Trophoblast cell (in vitro differentiated cells and primary cell): ENCODE measurements around the gene TBCK.
A peak's percentile ranks its signal among the peaks of the same experiment; 100 is the strongest.

ENCODE experiments used
- DNase-seq, 2 donors: peaks; one replicate each; pipeline ENCODE4 v3.0.0-alpha.2; 2016
- H2AFZ ChIP-seq: 2 replicates; pipeline ENCODE4 v1.6.1; 2013; ENCODE audit warnings: low read length, moderate library complexity, mild to moderate bottlenecking; ENCODE audit not compliant: insufficient read depth, poor library complexity
- H2AK5ac ChIP-seq: 2 replicates; pipeline ENCODE4 v1.6.1; 2013; ENCODE audit warnings: mild to moderate bottlenecking, low read length
- H2BK120ac ChIP-seq: 2 replicates; pipeline ENCODE4 v1.6.1; 2013; ENCODE audit warnings: low read length, mild to moderate bottlenecking, moderate library complexity; ENCODE audit not compliant: insufficient read depth, poor library complexity
- H2BK12ac ChIP-seq: 2 replicates; pipeline ENCODE4 v1.6.1; 2013; ENCODE audit warnings: mild to moderate bottlenecking, low read length, moderate library complexity
- H2BK5ac ChIP-seq: 2 replicates; pipeline ENCODE4 v1.6.1; 2013; ENCODE audit warnings: low read length, low read depth, moderate library complexity, mild to moderate bottlenecking; ENCODE audit not compliant: poor library complexity
- H3K14ac ChIP-seq: 2 replicates; pipeline ENCODE4 v1.6.1; 2013; ENCODE audit warnings: mild to moderate bottlenecking, low read length
- H3K18ac ChIP-seq: 2 replicates; pipeline ENCODE4 v1.6.1; 2013; ENCODE audit warnings: mild to moderate bottlenecking, low read length
- H3K23ac ChIP-seq: 2 replicates; pipeline ENCODE4 v1.6.1; 2013; ENCODE audit warnings: low read length
- H3K27ac ChIP-seq: 2 replicates; pipeline ENCODE4 v1.5.1; 2013; ENCODE audit warnings: low read depth, mild to moderate bottlenecking, inconsistent platforms, low read length, moderate library complexity
- H3K27me3 ChIP-seq: 2 replicates; pipeline ENCODE4 v1.6.1; 2013; ENCODE audit warnings: inconsistent platforms, mild to moderate bottlenecking, low read length, moderate library complexity; ENCODE audit not compliant: insufficient read depth
- H3K36me3 ChIP-seq, 2 experiments: 1 replicate in 1 of 2; 2 replicates in 1 of 2; pipeline ENCODE4 v1.6.1; 2013; ENCODE audit warnings: low read length in 2 of 2, mild to moderate bottlenecking in 2 of 2, moderate library complexity in 1 of 2; ENCODE audit not compliant: insufficient read depth in 2 of 2, control insufficient read depth in 1 of 2
- H3K4ac ChIP-seq: 2 replicates; pipeline ENCODE4 v1.6.1; 2013; ENCODE audit warnings: low read depth, mild to moderate bottlenecking, low read length, moderate library complexity
- H3K4me1 ChIP-seq, 2 experiments: 1 replicate in 1 of 2; 2 replicates in 1 of 2; pipeline ENCODE4 v1.6.1; 2013; ENCODE audit warnings: low read length in 2 of 2, mild to moderate bottlenecking in 2 of 2, moderate library complexity in 1 of 2; ENCODE audit not compliant: insufficient read depth in 2 of 2, control insufficient read depth in 1 of 2
- H3K4me2 ChIP-seq: 2 replicates; pipeline ENCODE4 v1.6.1; 2013; ENCODE audit warnings: inconsistent platforms, mild to moderate bottlenecking, low read length, moderate library complexity
- H3K4me3 ChIP-seq: 2 replicates; pipeline ENCODE4 v1.5.1; 2013; ENCODE audit warnings: mild to moderate bottlenecking, low read depth, low read length, inconsistent platforms
- H3K79me1 ChIP-seq: one replicate; pipeline ENCODE4 v1.6.1; 2013; ENCODE audit warnings: low read length
- H3K79me2 ChIP-seq: 2 replicates; pipeline ENCODE4 v1.6.1; 2013; ENCODE audit warnings: low read length, mild to moderate bottlenecking; ENCODE audit not compliant: control insufficient read depth, insufficient read depth, poor library complexity
- H3K9ac ChIP-seq: 2 replicates; pipeline ENCODE4 v1.6.1; 2013; ENCODE audit warnings: mild to moderate bottlenecking, low read length
- H3K9me3 ChIP-seq: 2 replicates; pipeline ENCODE4 v1.6.1; 2013; ENCODE audit warnings: low read depth, mild to moderate bottlenecking, control low read depth, inconsistent platforms, low read length; ENCODE audit not compliant: insufficient read depth
- H4K12ac ChIP-seq: 2 replicates; pipeline ENCODE4 v1.6.1; 2013; ENCODE audit warnings: low read depth, mild to moderate bottlenecking, low read length, moderate library complexity
- H4K8ac ChIP-seq: 2 replicates; pipeline ENCODE4 v1.6.1; 2013; ENCODE audit warnings: low read depth, mild to moderate bottlenecking, low read length, moderate library complexity
- H4K91ac ChIP-seq: one replicate; pipeline ENCODE4 v1.6.1; 2013; ENCODE audit warnings: low read depth, mild to moderate bottlenecking, low read length, moderate library complexity
- WGBS: extraction: QIAGEN DNeasy Blood & Tissue Kit; methylation state at CpG from one replicate; pipeline ENCODE4 v1.1.7; 2013; ENCODE audit warnings: missing lambda C conversion rate; ENCODE audit not compliant: insufficient read length, insufficient coverage; ENCODE audit errors: extremely low coverage; 5-methylcytosine and 5-hydroxymethylcytosine counted together

TBCK gene

GRCh38 chr4:106240699-106241098 is 75.3 kb downstream of the TBCK start:
- H3K23ac ChIP-seq: no peak overlapping the region
- no peak overlapping the region for H2BK120ac ChIP-seq
- H3K27ac ChIP-seq: no peak overlapping the region

DNA sequence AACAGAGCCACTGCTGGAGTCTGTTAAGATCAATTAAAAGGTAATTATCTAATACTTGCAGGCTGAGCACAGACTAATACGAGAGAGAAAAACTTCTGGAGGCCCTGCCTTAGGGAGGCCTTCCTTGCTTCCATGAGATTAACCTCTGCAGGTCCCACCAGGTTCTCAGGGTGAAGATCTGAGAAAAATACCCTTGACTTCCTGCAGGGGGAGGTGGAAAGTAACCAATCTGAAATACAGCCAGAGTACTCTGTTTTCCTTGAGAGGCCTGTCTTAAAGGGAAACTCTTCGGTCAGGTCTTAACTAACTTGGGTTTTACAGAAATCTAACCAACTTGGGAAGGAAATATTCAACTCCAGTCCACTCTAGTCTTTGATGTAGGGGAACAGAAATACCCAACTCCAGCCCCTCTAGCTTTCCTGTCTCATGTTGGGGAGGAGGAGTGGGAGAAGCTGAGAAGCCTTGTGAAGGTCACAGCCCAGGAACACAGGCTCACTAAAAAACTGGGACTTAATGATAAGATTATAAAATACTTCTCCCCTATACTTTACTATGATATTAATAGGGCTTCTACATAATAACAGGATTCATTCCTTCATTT is 77.1 kb downstream of the TBCK start:
- Histone ChIP-seq H2BK12ac (no peak overlapping the region), H3K23ac (no peak overlapping the region), H3K79me1 (no peaks in the 10 kb centered on the region), H3K4me1 (no peaks in the 10 kb centered on the region), H3K4me3 (no peak overlapping the region), H2AK5ac (no peak overlapping the region), H3K18ac (no peak overlapping the region), H3K79me2 (no peaks in the 10 kb centered on the region), H4K8ac (peak overlapping the region; percentile 54), H2BK5ac (no peak overlapping the region), H2BK120ac (no peak overlapping the region), H3K9me3 (no peaks in the 10 kb centered on the region), H2AFZ (no peak overlapping the region), H4K12ac (no peak overlapping the region), H3K14ac (no peak overlapping the region), H3K27ac (no peak overlapping the region), H3K4ac (no peak overlapping the region), H3K9ac (no peak overlapping the region), H3K4me2 (no peak overlapping the region), H3K27me3 (no peaks in the 10 kb centered on the region), H4K91ac (no peak overlapping the region), H3K36me3 (peaks cover 0 to 2% of the 10 kb centered on the region in 2 experiments)
- no CpG with 5 or more reads among the region's 2 CpGs for WGBS
- DNase-seq: peak; percentile 7 to 70

More at GRCh38 chr4:106240699-106241098, 75.3 kb downstream of the TBCK start:
- no peak overlapping the region for H3K4me2 ChIP-seq
- H3K9ac ChIP-seq: no peak overlapping the region
- no peak overlapping the region for H3K4ac ChIP-seq
- H3K79me2 ChIP-seq: no peaks in the 10 kb centered on the region
- no peak overlapping the region for H4K8ac ChIP-seq
- H3K14ac ChIP-seq: no peak overlapping the region
- H2BK5ac ChIP-seq: no peak overlapping the region
- H3K4me3 ChIP-seq: no peak overlapping the region
- no peak overlapping the region for H4K12ac ChIP-seq
- H2BK12ac ChIP-seq: no peak overlapping the region
- H2AK5ac ChIP-seq: no peak overlapping the region
- no peak for DNase-seq
- H4K91ac ChIP-seq: no peak overlapping the region
- H3K9me3 ChIP-seq: no peaks in the 10 kb centered on the region
- no CpG with 5 or more reads among the region's 1 CpG for WGBS
- no peaks in the 10 kb centered on the region for H3K4me1 ChIP-seq
- no peak overlapping the region for H2AFZ ChIP-seq
- H3K79me1 ChIP-seq: peaks cover 2% of the 10 kb centered on the region
- peaks cover 0 to 2% of the 10 kb centered on the region in 2 experiments for H3K36me3 ChIP-seq
- H3K27me3 ChIP-seq: no peaks in the 10 kb centered on the region
- H3K18ac ChIP-seq: no peak overlapping the region

GRCh38 chr4:106231931-106232330 is 84.1 kb downstream of the TBCK start:
- Histone ChIP-seq H3K27me3 (no peaks in the 10 kb centered on the region), H3K4me1 (no peaks in the 10 kb centered on the region), H3K79me1 (no peaks in the 10 kb centered on the region), H4K8ac (no peak overlapping the region), H3K79me2 (no peaks in the 10 kb centered on the region), H3K23ac (no peak overlapping the region), H3K9me3 (no peaks in the 10 kb centered on the region), H3K27ac (no peak overlapping the region), H2BK12ac (no peak overlapping the region), H4K12ac (no peak overlapping the region), H2BK120ac (no peak overlapping the region), H3K14ac (no peak overlapping the region), H2AFZ (no peak overlapping the region), H4K91ac (no peak overlapping the region), H3K18ac (no peak overlapping the region), H3K4me2 (no peak overlapping the region), H3K9ac (no peak overlapping the region), H2AK5ac (no peak overlapping the region), H3K4ac (no peak overlapping the region), H3K36me3 (no peaks in the 10 kb centered on the region), H2BK5ac (no peak overlapping the region), H3K4me3 (no peak overlapping the region)
- DNase-seq: peak in 1 of 2 donors; percentile 33

GRCh38 chr4:106222548-106222947 is 93.5 kb downstream of the TBCK start:
- H2AK5ac ChIP-seq: no peak overlapping the region
- H3K4me2 ChIP-seq: no peak overlapping the region
- H3K79me1 ChIP-seq: no peaks in the 10 kb centered on the region
- H3K27me3 ChIP-seq: no peaks in the 10 kb centered on the region
- no peak overlapping the region for H2BK120ac ChIP-seq
- H3K27ac ChIP-seq: no peak overlapping the region
- H3K9me3 ChIP-seq: no peaks in the 10 kb centered on the region
- H3K9ac ChIP-seq: no peak overlapping the region
- H3K4me3 ChIP-seq: no peak overlapping the region
- H3K4ac ChIP-seq: no peak overlapping the region
- peak in 1 of 2 donors; percentile 42 for DNase-seq
- H3K23ac ChIP-seq: no peak overlapping the region
- H2AFZ ChIP-seq: no peak overlapping the region
- no peak overlapping the region for H4K8ac ChIP-seq
- no peak overlapping the region for H3K18ac ChIP-seq
- H3K14ac ChIP-seq: no peak overlapping the region
- H3K79me2 ChIP-seq: no peaks in the 10 kb centered on the region
- H2BK12ac ChIP-seq: no peak overlapping the region
- H4K91ac ChIP-seq: no peak overlapping the region
- H2BK5ac ChIP-seq: no peak overlapping the region
- no peaks in the 10 kb centered on the region for H3K4me1 ChIP-seq
- H3K36me3 ChIP-seq: no peaks in the 10 kb centered on the region
- H4K12ac ChIP-seq: no peak overlapping the region
